SK-N-SH (cell line): ENCODE measurements around the gene NUP88. TPM values are rescaled to one million over a fixed set of nuclear protein-coding genes. Genes with fewer than 3 reads are reported as not detected.
"Not testable (repeated sequence)": the region's sequence is repeated elsewhere in the genome, so short reads cannot be mapped to it uniquely, and the experiment has no call there.

ENCODE experiments used
- CTCF ChIA-PET: fragments of 300-600, 350-600 bp; formaldehyde crosslinking; extraction: SDS; loops from one replicate; lab custom pipeline; 2021; lab: Yijun Ruan, JAX
- POLR2A ChIA-PET: fragments of 350-600 bp; sonication (Branson Sonifier 250); formaldehyde crosslinking; extraction: SDS; loops from one replicate; lab custom pipeline; 2020; ENCODE audit warnings: antibody characterized with exemption, inconsistent platforms; lab: Yijun Ruan, JAX
- DNase-seq: peaks from one replicate; pipeline ENCODE4 v3.0.0; 2012
- H2AFZ ChIP-seq: fragments of 200-600 bp; sonication (generic); 2 replicates; pipeline ENCODE4 v1.8.1; 2016; ENCODE audit warnings: antibody characterized with exemption, mild to moderate bottlenecking, low read depth
- H3F3A ChIP-seq: fragments of 200-600 bp; sonication (generic); replicated peaks from 2 replicates; pipeline ENCODE3; 2016; ENCODE audit warnings: antibody characterized with exemption, mild to moderate bottlenecking; ENCODE audit not compliant: insufficient read depth
- H3K27ac ChIP-seq, 2 experiments: fragments of 200-500 bp in 1 of 2; fragments of 200-600 bp in 1 of 2; sonication (Bioruptor generic) in 1 of 2; sonication (generic), shearing (Covaris generic) in 1 of 2; 2 replicates each; pipeline versions ENCODE4 v1.5.1 to v1.6.1; 2014 to 2016; ENCODE audit warnings: low read depth in 2 of 2, inconsistent platforms in 1 of 2, low read length in 1 of 2, mild to moderate bottlenecking in 1 of 2, mixed read lengths in 1 of 2
- H3K27me3 ChIP-seq: fragments of 200-600 bp; sonication (generic), shearing (Covaris generic); 2 replicates; pipeline ENCODE4 v1.6.1; 2016; ENCODE audit warnings: mixed run types; ENCODE audit not compliant: insufficient read depth
- H3K36me3 ChIP-seq, 2 experiments: fragments of 200-500 bp in 1 of 2; fragments of 200-600 bp in 1 of 2; sonication (Bioruptor generic) in 1 of 2; sonication (generic) in 1 of 2; replicated peaks in 1 of 2; 2 replicates each; pipeline versions ENCODE3 to v1.5.1; 2014 to 2016; ENCODE audit warnings: low read length in 1 of 2, mild to moderate bottlenecking in 1 of 2; ENCODE audit not compliant: insufficient read depth in 2 of 2, control insufficient read depth in 1 of 2
- H3K4me1 ChIP-seq, 2 experiments: fragments of 200-500 bp in 1 of 2; fragments of 200-600 bp in 1 of 2; sonication (Bioruptor generic) in 1 of 2; sonication (generic), shearing (Covaris generic) in 1 of 2; 2 replicates each; pipeline versions ENCODE4 v1.5.1 to v1.6.1; 2014 to 2016; ENCODE audit warnings: low read depth in 1 of 2, low read length in 1 of 2, mixed run types in 1 of 2; ENCODE audit not compliant: insufficient read depth in 2 of 2, control insufficient read depth in 1 of 2
- H3K4me2 ChIP-seq: fragments of 200-600 bp; sonication (generic), shearing (Covaris generic); 2 replicates; pipeline ENCODE4 v1.6.1; 2017; ENCODE audit warnings: mixed run types
- H3K4me3 ChIP-seq, 2 experiments: fragments of 200-500 bp in 1 of 2; fragments of 200-600 bp in 1 of 2; sonication (Bioruptor generic) in 1 of 2; sonication (generic), shearing (Covaris generic) in 1 of 2; 2 replicates each; pipeline versions ENCODE4 v1.5.1 to v1.8.1; 2014 to 2016; ENCODE audit warnings: low read depth in 2 of 2, inconsistent platforms in 1 of 2, low read length in 1 of 2, mild to moderate bottlenecking in 1 of 2, mixed read lengths in 1 of 2, moderate library complexity in 1 of 2
- H3K79me2 ChIP-seq: fragments of 200-600 bp; sonication (generic); 2 replicates; pipeline ENCODE4 v1.8.1; 2017; ENCODE audit warnings: mild to moderate bottlenecking; ENCODE audit not compliant: insufficient read depth
- H3K9ac ChIP-seq: fragments of 200-600 bp; sonication (generic); 2 replicates; pipeline ENCODE4 v1.6.1; 2017; ENCODE audit warnings: mixed run types
- H3K9me2 ChIP-seq: fragments of 200-600 bp; sonication (generic); 2 replicates; pipeline ENCODE4 v1.6.1; 2017; ENCODE audit warnings: mixed run types
- H3K9me3 ChIP-seq: fragments of 200-600 bp; sonication (generic); 2 replicates; pipeline ENCODE4 v1.6.1; 2017; ENCODE audit warnings: mixed run types, mild to moderate bottlenecking, moderate library complexity
- H4K20me1 ChIP-seq: fragments of 200-600 bp; sonication (generic); 2 replicates; pipeline ENCODE4 v1.6.1; 2017; ENCODE audit warnings: mild to moderate bottlenecking, mixed run types; ENCODE audit not compliant: insufficient read depth
- CTCF ChIP-seq: fragments of 200-600 bp; sonication (generic); IDR thresholded peaks from 2 replicates; pipeline ENCODE4 v1.6.1; 2017; ENCODE audit warnings: antibody characterized with exemption, mild to moderate bottlenecking, moderate library complexity
- ELF1 ChIP-seq: IDR thresholded peaks from 2 replicates; pipeline ENCODE4 v1.4.0; 2012
- EP300 ChIP-seq, 2 experiments: IDR thresholded peaks; 2 replicates each; pipeline versions ENCODE4 v1.4.0 to v1.6.1; 2012; ENCODE audit warnings: borderline replicate concordance in 1 of 2, low read depth in 1 of 2, low read length in 1 of 2
- FOSL2 ChIP-seq: IDR thresholded peaks from 2 replicates; pipeline ENCODE4 v1.4.0; 2012; ENCODE audit warnings: low read depth, mild to moderate bottlenecking, moderate library complexity, borderline replicate concordance
- FOXJ3 ChIP-seq: sonication (generic); formaldehyde crosslinking; IDR thresholded peaks from 2 replicates; pipeline ENCODE4 v1.5.1; 2020; ENCODE audit warnings: mild to moderate bottlenecking, missing genetic modification reagents
- FOXM1 ChIP-seq: IDR thresholded peaks from 2 replicates; pipeline ENCODE4 v1.4.0; 2012; ENCODE audit warnings: low read depth, mild to moderate bottlenecking
- GABPA ChIP-seq: IDR thresholded peaks from 2 replicates; pipeline ENCODE4 v1.4.0; 2012; ENCODE audit warnings: low read depth, mild to moderate bottlenecking
- MEF2A ChIP-seq: IDR thresholded peaks from 2 replicates; pipeline ENCODE4 v1.4.0; 2012; ENCODE audit warnings: low read depth, borderline replicate concordance
- NFIC ChIP-seq: IDR thresholded peaks from 2 replicates; pipeline ENCODE4 v1.4.0; 2012; ENCODE audit warnings: borderline replicate concordance
- NRF1 ChIP-seq: IDR thresholded peaks from 2 replicates; pipeline ENCODE4 v1.6.1; 2012; ENCODE audit warnings: low read depth, mild to moderate bottlenecking, low read length
- RCOR1 ChIP-seq: fragments of 150-350 bp; IDR thresholded peaks from 2 replicates; pipeline ENCODE4 v1.6.1; 2017; ENCODE audit warnings: antibody characterized with exemption, low read length
- RXRA ChIP-seq: IDR thresholded peaks from 2 replicates; pipeline ENCODE4 v1.4.0; 2012; ENCODE audit warnings: low read depth, mild to moderate bottlenecking, borderline replicate concordance
- SMC3 ChIP-seq: IDR thresholded peaks from 2 replicates; pipeline ENCODE4 v1.6.1; 2012; ENCODE audit warnings: low read depth, low read length, improper control_type of control experiment
- TAF1 ChIP-seq: IDR thresholded peaks from 2 replicates; pipeline ENCODE4 v1.6.1; 2012; ENCODE audit warnings: low read depth, mild to moderate bottlenecking, low read length, moderate library complexity, borderline replicate concordance
- TCF12 ChIP-seq: IDR thresholded peaks from 2 replicates; pipeline ENCODE4 v1.4.0; 2012
- TEAD4 ChIP-seq: IDR thresholded peaks from 2 replicates; pipeline ENCODE4 v1.4.0; 2012; ENCODE audit warnings: mild to moderate bottlenecking, borderline replicate concordance; ENCODE audit not compliant: insufficient read depth
- USF2 ChIP-seq: fragments of 150-350 bp; IDR thresholded peaks from 2 replicates; pipeline ENCODE4 v1.6.1; 2017; ENCODE audit warnings: antibody characterized with exemption, low read length, low read depth, borderline replicate concordance
- ZBTB33 ChIP-seq: IDR thresholded peaks from 2 replicates; pipeline ENCODE4 v1.4.0; 2012; ENCODE audit warnings: low read depth, borderline replicate concordance
- WGBS: methylation state at CpG from one replicate; pipeline ENCODE4 v1.1.6; 2017; ENCODE audit warnings: low lambda C conversion rate; 5-methylcytosine and 5-hydroxymethylcytosine counted together
- polyA plus RNA-seq, 3 experiments: library from polyadenylated mRNA; depleted of rRNA; stranded (reverse); fragments of >200 nt; gene quantifications; 2 replicates each; pipeline ENCODE4 v1.2.3, GENCODE V29; 2012
- TF ChIP-seq, protein P1 (sequence below): IDR thresholded peaks from 2 replicates; pipeline ENCODE4 v1.4.0; 2012; ENCODE audit warnings: low read depth, borderline replicate concordance
- TF ChIP-seq, protein P2 (sequence below): fragments of 150-350 bp; IDR thresholded peaks from 2 replicates; pipeline ENCODE4 v1.6.1; 2016; ENCODE audit warnings: mild to moderate bottlenecking, low read depth, low read length

The NUP88 gene
- polyA plus RNA-seq, 1 of the 3 experiments (the other 2 are of a cell fraction), result 54.1 TPM

- peak overlapping the region in 1 of 2 experiments; percentile 47; a peak in 2 of 4 replicates for H3K27ac ChIP-seq
Measured at GRCh38 chr17:5431949-5432556, 12.6 kb upstream of the NUP88 start.

DNA sequence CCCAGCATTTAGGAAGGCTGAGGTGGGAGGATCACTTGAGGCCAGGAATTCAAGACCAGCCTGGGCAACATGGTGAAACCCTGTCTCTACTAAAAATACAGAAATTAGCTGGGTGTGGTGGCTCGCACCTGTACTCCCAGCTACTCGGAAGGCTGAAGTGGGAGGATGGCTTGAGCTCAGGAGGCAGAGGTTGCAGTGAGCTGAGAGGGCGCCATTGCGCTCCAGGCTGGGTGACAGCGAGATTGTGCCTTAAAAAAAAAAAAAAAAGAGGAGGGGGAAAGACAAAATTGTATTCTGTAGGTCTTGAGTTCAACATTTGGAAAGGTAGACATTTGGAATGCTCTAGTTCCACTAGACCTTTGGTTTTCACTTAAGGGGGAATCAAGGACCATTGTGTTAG lies 11.8 kb upstream of the NUP88 start:
- H3K27me3 ChIP-seq, H3K9me3 ChIP-seq, H2AFZ ChIP-seq, H4K20me1 ChIP-seq, H3K9me2 ChIP-seq, DNase-seq, H3K4me3 ChIP-seq, H3K27ac ChIP-seq, H3K4me1 ChIP-seq, H3K9ac ChIP-seq, H3K4me2 ChIP-seq: not testable (repeated sequence)
- 90% methylated on average over 5 of the region's 5 CpGs for WGBS
- Histone ChIP-seq H3F3A (peaks cover 17% of the 10 kb centered on the region), H3K36me3 (peaks cover 67 to 77% of the 10 kb centered on the region in 2 experiments), H3K79me2 (peaks cover 17% of the 10 kb centered on the region)
- CTCF ChIA-PET, result interaction anchor here (9.4 kb wide), 1 partner anchor 8 kb away, joined by 84 read pairs; the partner anchor contains the start of gene C1QBP
- POLR2A ChIA-PET, result interaction anchor here (2.6 kb wide), 1 partner anchor 8 kb away, joined by 7 read pairs; the partner anchor contains the start of gene C1QBP

More at GRCh38 chr17:5431949-5432556, 12.6 kb upstream of the NUP88 start:
- Histone ChIP-seq H3K4me1 (peaks cover 0 to 7% of the 10 kb centered on the region in 2 experiments; a peak in 1 of 4 replicates), H3K4me2 (no peak overlapping the region), H3K9me2 (no peaks in the 10 kb centered on the region), H3F3A (peaks cover 17% of the 10 kb centered on the region), H3K79me2 (peaks cover 26% of the 10 kb centered on the region), H4K20me1 (no peaks in the 10 kb centered on the region), H2AFZ (no peak overlapping the region), H3K9me3 (no peaks in the 10 kb centered on the region), H3K36me3 (peaks cover 67 to 74% of the 10 kb centered on the region in 2 experiments), H3K9ac (no peak overlapping the region), H3K27me3 (no peaks in the 10 kb centered on the region), H3K4me3 (no peak overlapping the region)
- DNase-seq, result no peak
- ChIA-PET CTCF (no interaction called here), POLR2A (interaction anchor here (1.7 kb wide), 1 partner anchor 12 kb away, joined by 9 read pairs; the partner anchor contains the start of genes NUP88 and RPAIN)
- 94% methylated on average over 3 of the region's 3 CpGs for WGBS
- no peak for TF ChIP-seq GABPA
- TF ChIP-seq RCOR1, result no peak
- TF ChIP-seq, protein P1, sequence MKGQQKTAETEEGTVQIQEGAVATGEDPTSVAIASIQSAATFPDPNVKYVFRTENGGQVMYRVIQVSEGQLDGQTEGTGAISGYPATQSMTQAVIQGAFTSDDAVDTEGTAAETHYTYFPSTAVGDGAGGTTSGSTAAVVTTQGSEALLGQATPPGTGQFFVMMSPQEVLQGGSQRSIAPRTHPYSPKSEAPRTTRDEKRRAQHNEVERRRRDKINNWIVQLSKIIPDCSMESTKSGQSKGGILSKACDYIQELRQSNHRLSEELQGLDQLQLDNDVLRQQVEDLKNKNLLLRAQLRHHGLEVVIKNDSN, result no peak
- TF ChIP-seq CTCF, result no peak
- no peak for TF ChIP-seq MEF2A
- no peak for TF ChIP-seq ZBTB33
- TF ChIP-seq FOSL2, result no peak
- TF ChIP-seq NRF1, result no peak
- no peak for TF ChIP-seq TAF1
- no peak for TF ChIP-seq SMC3
- no peak for TF ChIP-seq RXRA
- TF ChIP-seq, protein P2, sequence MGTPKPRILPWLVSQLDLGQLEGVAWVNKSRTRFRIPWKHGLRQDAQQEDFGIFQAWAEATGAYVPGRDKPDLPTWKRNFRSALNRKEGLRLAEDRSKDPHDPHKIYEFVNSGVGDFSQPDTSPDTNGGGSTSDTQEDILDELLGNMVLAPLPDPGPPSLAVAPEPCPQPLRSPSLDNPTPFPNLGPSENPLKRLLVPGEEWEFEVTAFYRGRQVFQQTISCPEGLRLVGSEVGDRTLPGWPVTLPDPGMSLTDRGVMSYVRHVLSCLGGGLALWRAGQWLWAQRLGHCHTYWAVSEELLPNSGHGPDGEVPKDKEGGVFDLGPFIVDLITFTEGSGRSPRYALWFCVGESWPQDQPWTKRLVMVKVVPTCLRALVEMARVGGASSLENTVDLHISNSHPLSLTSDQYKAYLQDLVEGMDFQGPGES, result no peak
- no peak for TF ChIP-seq NFIC
- no peak for TF ChIP-seq ELF1
- no peak for TF ChIP-seq TCF12
- no peak for TF ChIP-seq TEAD4
- TF ChIP-seq USF2, result no peak
- no peak for TF ChIP-seq FOXJ3 (CRISPR knock-in tag)
- no peak for TF ChIP-seq FOXM1
- no peak for TF ChIP-seq EP300 (IDR thresholded peaks at IDR 0.05; ENCODE audit: borderline replicate concordance in 1 of 2, low read depth in 1 of 2, low read length in 1 of 2)
